NCI-H1694 treated with DMSO at 0.1 percent for 48 hours (cell line): ENCODE measurements around the gene HSD17B11.
"Not testable (repeated sequence)": the region's sequence is repeated elsewhere in the genome, so short reads cannot be mapped to it uniquely, and the experiment has no call there.

Experiments used
- DNase-seq: peaks from one replicate; lab custom pipeline; 2025; lab: John Stamatoyannopoulos, UW

HSD17B11 gene

DNA sequence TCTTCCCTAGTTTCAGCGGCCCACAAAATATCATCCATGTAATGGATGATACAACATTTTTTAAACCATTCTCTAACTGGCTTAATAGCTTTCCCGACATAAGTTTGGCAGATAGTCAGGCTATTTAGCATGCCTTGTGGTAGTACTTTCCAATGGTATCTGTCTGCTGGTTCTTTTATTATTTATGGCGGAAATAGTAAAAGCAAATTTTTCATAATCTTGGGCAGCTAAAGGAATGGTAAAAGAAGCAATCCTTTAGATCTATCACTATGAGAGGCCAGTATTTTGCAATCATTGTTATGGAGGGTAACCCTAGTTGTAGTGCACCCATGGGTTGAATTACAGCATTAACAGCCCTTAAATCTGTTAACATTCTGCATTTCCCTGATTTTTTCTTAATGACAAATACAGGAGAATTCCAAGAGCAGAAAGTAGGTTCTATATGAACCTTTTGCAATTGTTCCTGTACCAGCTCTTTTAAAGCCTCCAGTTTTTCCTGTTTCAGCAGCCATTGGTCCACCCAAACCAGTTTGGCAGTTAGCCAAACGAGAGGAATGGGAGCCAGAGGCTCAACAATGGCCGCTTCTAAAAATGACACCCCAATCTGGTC lies 14.3 kb upstream of the HSD17B11 start:
- no peak for DNase-seq

DNA sequence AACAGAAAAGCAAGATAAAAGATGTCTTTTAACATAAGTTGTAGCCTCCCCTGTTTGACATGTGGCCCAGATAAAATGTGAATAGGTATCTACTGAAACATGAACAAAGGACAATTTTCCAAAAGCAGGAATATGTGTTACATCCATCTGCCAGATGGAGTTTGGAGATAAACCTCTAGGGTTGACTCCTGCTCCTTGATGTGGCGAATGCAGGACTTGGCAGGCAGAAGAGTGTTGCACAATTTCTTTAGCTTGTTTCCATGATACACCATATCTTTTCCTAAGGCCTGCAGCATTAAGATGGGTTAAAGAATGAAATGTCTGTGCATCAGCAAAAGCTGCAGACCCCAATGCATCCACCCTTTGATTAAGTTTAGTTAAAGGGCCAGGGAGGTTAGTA lies 12.7 kb upstream of the HSD17B11 start:
- DNase-seq: not testable (repeated sequence)

DNA sequence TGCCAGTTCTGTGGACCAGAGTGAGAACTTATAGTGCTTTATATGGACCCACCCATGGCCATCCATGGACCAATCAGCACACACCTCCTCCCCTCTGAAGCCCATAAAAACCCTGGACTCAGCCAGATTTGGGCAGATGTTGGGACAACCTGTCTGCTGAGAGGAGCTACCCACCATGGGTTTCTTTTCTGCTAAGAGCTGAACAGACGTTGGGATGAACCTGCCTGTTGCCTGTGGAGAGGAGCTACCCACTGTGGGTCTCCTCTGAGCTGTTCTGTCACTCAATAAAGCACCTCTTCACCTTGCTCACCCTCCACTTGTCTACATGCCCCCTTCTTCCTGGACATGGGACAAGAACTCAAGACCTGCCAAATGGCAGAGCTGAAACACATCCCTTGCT lies 9.0 kb upstream of the HSD17B11 start:
- DNase-seq: no peak

DNA sequence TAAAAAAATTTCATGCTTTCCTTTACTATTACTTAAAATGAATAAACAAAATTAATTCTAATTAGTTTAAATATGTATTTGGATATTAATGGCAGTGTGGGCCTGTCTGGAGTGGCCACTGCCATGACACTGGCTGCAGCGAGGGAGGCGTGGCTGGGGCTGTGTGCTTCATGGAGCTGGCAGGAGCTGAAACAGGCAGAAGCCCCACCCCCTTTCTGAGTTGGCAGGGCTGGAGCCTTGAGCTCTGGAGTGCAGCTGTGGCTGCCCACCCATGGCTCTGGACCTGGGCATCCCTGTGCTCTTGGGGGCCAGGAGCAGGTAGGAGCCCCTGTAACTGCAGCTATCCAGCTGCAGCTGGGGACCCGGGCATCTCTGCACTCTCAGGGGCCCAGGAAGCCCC lies 8.2 kb upstream of the HSD17B11 start:
- DNase-seq: no peak

DNA sequence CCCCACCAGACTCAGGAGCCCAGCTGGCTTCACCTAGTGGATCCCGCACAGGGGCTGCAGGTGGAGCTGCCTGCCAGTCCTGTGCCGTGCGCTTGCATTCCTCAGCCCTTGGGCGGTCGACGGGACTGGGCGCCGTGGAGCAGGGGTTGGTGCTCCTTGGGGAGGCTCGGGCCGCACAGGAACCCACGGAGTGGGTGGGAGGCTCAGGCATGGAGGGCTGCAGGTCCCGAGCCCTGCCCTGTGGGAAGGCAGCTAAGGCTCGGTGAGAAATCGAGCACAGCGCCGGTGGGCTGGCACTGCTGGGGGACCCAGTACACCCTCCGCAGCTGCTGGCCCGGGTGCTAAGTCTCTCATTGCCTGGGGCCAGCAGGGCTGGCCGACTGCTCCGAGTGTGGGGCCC lies 4.9 kb upstream of the HSD17B11 start:
- not testable (repeated sequence) for DNase-seq

DNA sequence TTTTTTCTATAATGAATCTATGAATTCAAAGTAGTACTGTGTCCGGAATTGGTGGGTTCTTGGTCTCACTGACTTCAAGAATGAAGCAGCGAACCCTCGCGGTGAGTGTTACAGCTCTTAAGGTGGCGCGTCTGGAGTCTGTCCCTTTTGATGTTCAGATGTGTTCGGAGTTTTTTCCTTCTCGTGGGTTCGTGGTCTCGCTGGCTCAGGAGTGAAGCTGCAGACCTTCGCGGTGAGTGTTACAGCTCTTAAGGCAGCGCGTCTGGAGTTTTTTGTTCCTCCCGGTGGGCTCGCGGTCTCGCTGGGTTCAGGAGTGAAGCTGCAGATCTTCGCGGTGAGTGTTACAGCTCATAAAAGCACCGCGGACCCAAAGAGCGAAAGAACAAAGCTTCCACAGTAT lies 4.1 kb upstream of the HSD17B11 start:
- DNase-seq: not testable (repeated sequence)

DNA sequence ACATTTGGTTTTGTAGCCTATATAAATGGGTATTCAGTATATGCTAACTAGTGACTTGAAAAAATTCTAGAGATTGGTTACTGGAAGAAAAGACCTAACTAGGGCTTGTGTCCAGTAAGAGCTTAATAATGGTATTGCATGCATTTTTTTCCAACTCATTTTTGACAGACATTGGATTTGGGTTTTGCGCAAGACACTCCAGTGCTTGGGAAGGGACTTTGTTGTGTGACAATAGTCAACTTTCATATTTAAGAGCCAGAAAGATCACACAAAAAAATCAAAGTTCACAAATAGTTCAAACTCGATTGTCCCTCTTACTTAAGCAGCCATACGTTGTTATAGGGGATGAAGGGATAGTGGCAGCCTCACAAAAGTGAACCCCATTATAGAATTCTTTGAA lies 1.2 kb upstream of the HSD17B11 start:
- no peak for DNase-seq

DNA sequence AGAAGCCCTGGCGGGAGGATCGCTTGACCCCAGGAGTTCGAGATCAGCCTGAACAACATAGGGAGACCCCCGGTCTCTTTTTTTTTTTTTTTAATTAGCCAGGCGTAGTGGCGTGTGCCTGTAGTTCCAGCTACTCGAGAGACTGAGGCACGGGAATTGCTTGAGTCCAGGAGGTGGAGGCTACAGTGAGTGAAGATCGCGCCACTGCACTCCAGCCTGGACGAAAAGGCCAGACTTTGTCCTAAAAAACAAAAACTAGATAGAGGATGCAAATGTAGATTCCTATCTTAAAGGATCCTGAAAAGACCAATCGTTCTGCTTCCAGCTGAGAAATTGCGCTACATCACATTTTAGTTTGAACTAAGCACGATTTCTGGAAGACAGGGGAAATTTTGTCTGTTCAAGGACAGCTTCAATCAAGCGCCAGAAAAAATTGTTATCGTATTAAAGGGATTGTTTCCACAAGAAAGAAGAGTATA lies 627 bp upstream of the HSD17B11 start:
- no peak for DNase-seq

DNA sequence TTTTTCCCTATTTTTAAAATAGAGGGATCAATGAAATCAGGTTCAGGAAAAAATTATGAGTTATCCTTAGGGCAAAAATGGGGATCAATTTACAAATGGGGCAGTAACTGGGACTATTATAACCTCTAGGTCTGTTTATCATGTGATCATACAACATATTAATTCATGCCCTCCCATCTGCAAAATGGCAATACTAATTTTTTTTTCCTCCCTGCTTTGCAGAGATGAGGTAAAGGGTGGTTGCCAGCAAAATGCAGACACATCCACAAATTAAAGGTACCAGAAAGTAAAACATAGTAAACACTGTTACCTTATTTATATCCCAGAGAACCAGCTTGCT lies 467 bp downstream of the HSD17B11 start:
- peak; percentile 37 for DNase-seq

DNA sequence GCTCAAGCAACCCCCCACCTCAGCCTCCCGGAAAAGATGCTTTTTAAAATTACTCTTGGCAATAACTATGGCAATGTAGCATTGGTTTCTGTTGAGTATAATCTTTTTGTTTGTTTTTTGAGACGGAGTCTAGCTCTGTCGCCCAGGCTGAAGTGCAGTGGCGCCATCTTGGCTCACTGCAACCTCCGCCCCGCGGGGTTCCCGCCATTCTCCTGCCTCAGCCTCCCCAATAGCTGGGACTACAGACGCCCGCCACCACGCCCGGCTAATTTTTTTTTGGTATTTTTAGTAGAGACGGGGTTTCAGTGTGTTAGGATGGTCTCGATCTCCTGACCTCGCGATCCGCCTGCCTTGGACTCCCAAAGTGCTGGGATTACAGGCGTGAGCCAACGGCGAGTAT lies 933 bp downstream of the HSD17B11 start:
- DNase-seq: not testable (repeated sequence)

DNA sequence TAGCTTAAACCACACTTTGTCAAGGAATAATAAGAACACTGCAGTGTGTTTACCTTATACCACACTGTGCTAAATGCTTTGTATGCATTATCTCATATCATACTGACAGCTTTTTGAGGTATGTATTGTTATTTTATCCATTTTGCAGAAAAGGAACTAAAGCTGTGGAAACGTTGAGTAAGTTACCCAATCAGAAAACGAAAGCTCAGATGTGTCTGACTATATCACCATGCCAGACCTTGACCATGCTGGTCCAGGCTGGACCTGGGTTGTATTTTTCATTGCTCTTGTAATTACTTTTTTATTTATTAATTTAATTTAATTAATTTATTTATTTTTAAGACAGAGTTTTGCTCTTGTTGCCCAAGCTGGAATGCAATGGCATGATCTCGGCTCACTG lies 2.1 kb downstream of the HSD17B11 start:
- DNase-seq: no peak

DNA sequence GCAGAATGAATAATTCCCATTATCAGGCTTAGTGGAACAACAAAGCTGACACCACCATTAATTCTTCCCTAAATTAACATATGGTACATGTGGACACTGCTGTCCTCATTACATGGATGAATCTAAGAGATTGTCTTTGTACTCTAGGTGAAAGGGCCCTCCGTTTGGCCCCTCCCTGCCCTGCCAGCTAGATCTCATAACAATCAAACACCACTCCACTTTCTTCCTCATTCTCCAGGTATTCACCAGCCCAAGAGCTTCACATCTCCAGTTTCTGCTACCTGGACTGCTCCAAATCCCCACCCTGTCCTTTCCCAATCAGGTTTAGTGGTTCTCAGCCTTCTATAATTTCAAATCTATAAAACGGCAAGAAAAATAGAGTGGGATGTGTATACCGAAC lies 3.8 kb downstream of the HSD17B11 start:
- DNase-seq: no peak

DNA sequence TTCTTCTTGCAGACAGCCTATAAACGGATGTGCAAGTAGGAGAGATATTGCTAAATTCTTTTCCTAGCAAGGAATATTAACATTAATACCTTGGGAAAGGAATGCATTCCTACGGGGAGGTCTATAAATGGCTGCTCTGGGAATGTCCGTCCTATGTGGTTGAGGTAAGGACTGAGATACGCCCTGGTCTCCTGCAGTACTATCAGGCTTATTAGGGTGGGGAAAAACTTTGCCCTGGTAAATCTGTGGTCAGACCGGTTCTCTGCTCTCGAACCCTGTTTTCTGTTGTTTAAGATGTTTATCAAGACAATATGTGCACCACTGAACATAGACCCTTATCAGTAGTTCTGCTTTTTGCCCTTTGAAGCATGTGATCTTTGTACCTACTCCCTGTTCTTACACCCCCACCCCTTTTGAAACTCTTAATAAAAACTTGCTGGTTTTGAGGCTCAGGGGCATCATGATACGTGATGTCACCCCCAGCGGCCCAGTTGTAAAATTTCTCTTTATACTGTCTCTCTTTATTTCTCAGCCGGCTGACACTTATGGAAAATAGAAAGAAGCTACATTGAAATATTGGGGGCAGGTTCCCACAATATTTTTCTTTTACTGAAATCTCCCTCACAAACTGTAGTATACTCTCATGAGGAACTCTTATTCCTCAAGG lies 6.4 kb downstream of the HSD17B11 start:
- DNase-seq: not testable (repeated sequence)

DNA sequence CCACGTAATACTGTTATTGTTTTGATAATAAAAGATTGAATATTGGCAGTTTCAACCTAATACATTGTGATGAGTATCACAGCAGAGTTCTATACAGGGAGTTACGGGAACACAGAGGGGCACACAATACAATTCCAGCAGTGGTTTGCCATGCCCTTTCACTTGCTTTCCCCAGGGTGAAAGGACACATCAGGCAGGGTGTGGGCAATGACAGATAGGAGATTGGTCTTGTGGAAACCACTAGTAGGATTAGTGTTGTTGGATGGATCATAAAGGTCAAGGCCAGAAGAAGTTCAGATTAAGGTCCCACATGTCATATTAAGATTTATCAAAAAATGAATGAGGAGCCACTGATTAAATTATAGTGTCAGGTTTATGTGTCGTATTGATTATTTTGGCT lies 8.1 kb downstream of the HSD17B11 start:
- no peak for DNase-seq

DNA sequence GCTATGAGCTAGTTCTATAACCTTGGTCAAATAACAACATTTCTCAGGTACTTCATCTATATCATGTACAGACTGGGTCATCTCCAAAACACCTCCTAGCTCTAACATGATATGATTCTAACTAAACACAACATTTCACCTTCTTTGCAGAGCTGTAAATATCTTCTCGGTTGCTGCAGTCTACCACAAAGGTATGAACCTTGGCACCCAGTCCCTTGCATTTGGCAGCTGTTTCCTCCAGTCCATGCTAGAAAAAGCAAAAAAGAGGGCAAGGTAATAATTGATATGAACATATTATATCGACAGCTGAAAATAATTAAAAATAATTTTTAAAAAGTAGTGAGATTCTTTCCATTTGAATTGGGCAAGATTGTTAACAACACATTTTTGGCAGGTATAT lies 8.9 kb downstream of the HSD17B11 start:
- no peak for DNase-seq

DNA sequence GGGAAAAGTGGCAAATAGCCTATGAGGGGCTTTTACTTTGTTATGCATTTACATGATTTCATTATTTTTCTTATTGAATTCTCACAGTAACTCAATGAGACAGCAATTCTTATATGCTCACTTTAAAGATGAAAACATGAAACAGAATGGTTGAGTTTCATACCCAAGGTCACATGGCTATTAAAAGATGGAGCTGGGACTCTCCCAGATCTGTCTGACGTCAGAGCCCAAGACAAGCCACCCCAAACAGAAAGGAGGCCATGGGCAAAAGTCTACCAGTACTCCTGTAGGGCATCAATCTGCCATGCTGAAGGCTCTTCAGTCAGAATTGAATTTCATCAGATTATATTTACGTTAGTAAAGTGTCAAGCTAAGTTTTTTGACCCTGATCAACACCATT lies 13.2 kb downstream of the HSD17B11 start:
- DNase-seq: no peak

DNA sequence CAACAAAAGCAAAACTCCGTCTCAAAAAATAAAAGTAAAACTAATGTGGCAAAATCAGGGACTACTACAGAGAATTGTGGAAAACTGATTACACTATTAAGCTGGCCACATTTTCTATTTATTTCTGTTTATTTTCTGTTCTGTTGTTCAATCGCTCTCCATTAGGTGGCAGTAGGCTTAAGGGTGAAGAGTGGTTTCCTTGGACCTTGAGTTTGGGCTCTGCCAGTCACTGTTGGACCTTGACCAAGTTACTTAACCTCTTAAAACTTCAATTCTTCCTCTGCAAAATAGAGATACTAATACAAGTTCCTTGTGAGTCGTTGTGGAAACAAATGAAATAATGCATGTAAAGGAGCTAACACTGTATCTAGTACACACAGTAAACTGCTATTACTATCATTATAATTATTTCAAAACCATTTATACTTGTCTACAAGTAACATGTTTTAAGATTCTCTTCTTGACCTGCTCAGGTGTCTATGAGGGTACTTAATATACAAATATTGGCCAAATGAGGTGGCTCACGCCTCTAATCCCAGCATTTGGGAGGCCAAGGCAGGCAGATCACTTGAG lies 15.2 kb downstream of the HSD17B11 start:
- DNase-seq: no peak

DNA sequence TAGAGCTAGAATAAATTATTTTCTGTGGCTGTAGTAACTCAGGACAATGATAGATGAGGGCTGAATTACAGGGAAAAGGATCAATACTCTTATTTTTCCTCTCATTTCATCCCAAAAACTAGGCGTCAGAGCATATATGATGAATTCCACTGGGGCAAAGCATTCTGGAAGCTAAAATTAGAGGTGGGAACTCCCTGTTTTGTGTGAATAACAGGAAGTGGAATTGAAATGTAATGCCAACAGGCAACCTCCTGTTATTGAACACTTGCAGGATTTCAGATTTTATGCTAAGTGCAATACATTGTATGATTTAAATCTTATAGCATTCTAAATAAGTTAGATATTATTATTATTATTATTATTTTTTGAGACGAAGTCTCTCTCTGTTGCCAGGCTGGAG lies 20.9 kb downstream of the HSD17B11 start:
- no peak for DNase-seq

DNA sequence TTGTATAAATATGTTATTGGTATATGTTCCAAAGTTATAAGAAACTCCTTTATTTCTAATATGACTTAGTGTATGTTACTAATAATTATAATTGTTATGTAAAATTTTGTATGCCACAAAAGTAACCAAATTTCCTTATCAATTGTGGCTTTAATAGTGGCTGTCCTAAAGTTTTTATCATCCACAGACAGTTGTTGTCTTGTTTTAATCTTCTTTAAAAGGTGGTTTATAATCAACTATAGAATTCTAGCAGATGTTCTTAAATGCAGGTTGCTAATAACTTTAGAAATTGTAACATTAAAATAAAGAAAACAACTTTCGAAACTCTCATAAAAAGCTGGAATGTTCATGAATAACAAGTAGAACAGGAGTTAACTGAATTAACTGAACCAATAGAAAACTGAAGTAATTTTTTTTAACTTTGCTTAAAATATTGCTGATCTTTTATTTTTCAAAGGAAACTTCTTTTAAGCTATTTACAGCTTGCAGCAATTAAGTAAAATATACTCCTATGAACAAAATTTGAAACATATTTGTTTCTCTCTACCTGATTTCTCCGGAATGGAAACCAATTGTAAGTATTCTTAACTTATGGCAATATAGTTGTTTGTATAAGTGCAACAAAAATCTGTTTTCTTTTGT lies 24.3 kb downstream of the HSD17B11 start:
- no peak for DNase-seq

DNA sequence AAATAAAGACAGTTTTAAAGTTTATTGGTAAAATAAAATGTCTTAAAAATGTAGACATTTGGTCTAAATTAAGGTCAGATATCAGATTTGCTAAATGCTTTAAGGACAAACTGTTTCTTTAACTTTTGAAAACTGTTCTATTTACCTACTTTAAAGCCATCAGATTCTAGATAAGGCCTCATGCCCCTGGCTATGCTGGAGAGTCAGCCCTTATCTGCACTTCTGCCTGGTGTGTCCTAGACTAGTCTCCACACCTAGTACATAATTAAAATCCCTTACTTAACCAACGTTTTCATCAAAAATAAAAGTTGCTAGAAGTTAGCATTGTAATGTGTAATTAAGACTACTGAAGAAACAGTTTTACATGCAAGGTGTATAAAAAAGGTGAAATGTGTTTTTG lies 25.6 kb downstream of the HSD17B11 start:
- no peak for DNase-seq

DNA sequence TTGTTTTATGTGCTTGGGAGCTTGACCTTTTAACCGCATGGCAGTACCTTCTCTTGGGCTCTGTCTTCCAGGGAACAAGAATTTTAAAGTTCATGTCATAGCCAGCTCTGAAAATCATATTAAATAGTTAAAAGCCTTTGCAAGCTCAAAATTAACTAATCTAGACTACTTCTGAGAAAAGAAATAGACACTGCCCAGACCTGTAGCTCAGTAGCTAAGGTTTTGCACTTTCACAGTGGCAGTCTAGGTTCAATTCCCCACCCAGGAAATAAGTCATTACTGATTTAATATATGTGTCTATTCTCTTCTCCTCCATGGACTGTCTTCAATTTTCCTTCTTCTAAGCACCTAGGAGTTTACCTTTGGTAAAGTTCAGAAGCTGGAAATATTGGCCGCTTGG lies 27.4 kb downstream of the HSD17B11 start:
- no peak for DNase-seq

DNA sequence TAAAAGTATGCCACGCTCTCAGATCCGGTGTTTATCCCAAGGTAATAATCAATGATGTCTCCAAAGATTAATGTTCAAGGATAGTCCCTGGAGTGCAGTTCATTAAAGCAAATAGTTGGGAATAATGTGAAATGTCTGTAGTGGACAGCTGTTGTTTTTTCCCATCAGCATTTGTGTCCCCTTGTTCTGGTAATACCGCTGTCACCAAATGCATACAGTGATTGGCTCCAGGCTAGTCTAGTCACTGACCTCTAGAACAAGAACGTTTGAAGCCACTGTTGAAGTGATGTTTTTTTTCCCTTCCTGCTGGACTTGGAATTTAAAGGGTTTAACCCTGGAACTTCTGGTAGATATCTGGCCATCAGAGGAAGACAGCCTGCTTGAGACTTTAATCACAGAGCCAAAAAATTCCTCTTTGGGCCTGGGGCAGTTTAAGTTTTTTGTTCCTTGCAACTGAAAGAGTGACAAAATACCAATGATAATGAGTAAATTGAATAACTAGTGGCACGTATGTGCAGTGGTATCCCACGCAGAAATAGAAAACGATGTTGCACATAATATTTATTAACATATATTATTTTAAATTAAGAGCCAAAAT lies 30.6 kb downstream of the HSD17B11 start:
- no peak for DNase-seq

DNA sequence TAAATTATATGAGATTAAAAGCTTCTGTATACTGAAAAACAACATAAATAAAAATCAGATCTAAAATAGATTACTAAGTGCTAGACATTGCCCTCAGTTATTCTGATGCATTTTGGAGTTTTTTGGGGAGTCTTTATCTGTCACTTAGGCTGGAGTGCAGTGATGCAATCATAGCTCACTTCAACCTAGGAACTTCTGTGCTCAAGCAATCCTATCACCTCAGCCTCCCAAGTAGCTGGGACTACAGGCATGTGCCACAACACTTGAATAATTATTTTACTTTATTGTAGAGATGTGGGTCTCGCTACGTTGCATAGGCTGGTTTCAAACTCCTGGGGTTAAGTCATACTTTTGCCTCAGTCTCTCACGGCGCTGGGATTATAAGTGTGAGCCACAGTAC lies 31.7 kb downstream of the HSD17B11 start:
- no peak for DNase-seq
